Measurements from ENCODE around the gene CHMP4B. TPM values are rescaled to one million over a fixed set of nuclear protein-coding genes. Genes with fewer than 3 reads are reported as not detected.

The CHMP4B gene
- total and polyA plus RNA-seq, 5 donors from 2014 or later, result 3.1 to 49.0 (median 4.8) TPM

GRCh38 chr20:33861458-33861857 lies 50.3 kb downstream of the CHMP4B start:
- Mint-ChIP-seq H3K4me1 (peaks cover 16 to 35% (median 19%) of the 10 kb centered on the region in 4 donors), H3K4me3 (no peak overlapping the region), H3K9me3 (no peaks in the 10 kb centered on the region), H3K27me3 (no peaks in the 10 kb centered on the region), H3K27ac (peak overlapping the region in 1 of 3 donors; percentile 72), H3K36me3 (peaks cover 8% of the 10 kb centered on the region)
- Histone ChIP-seq H3K9me3 (ENCODE audit: control insufficient read depth in 2 of 2, low read length in 2 of 2) (no peaks in the 10 kb centered on the region), H3K36me3 (ENCODE audit: control insufficient read depth, insufficient read depth, low read length) (peaks cover 3% of the 10 kb centered on the region), H3K27me3 (ENCODE audit: control insufficient read depth, insufficient read depth, low read length) (no peaks in the 10 kb centered on the region), H3K27ac (ENCODE audit: insufficient read depth, low read length, poor library complexity, severe bottlenecking) (no peak overlapping the region), H3K4me1 (ENCODE audit: control insufficient read depth, insufficient read depth, low read length, poor library complexity, severe bottlenecking) (peaks cover 27% of the 10 kb centered on the region), H3K4me3 (ENCODE audit: low read depth, low read length) (no peak overlapping the region)
- no peak for ATAC-seq (ENCODE audit: low read depth in 2 of 2)
- no peak for DNase-seq

DNA sequence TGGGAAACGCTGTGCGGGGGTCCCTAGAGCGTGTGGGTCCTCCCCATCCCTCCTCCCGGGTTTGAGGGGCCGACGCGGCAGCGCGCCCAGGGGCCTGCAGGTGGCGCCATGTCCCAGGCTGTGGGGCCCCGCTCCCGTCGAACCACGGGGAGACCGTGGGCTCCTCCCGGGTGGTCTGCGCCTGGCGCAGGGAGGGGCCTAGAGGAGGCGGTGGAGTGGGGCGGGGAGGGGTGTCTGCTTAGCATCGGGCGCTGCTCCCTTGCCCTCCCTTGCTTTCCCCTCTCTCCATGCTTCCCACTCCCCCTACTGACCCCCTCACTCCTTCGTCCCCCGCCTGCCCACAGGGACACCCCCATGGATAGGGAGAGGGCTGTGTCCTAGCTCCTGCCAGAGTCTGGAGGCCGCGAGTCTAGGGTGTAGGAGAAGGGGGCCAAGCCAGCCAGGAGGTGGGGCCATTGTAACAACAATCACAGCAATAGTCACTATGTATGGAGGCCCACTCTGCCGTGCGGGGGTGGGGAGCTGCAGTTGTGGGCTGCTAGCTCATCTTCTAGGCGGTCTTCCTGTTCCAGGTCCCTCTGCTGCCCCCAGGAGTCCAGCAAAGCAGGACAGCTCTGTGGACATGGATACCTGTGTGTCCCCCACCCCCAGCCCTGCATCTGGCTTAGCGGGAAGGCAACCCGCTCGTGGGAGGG lies 51.7 kb downstream of the CHMP4B start:
- H3K9me3 Mint-ChIP-seq, result no peaks in the 10 kb centered on the region
- H3K4me3 ChIP-seq (ENCODE audit: low read depth, low read length), result no peak overlapping the region
- no peak overlapping the region for H3K4me3 Mint-ChIP-seq
- H3K27ac Mint-ChIP-seq, result no peak overlapping the region
- H3K27me3 Mint-ChIP-seq, result no peaks in the 10 kb centered on the region
- peaks cover 16 to 26% (median 18%) of the 10 kb centered on the region in 4 donors for H3K4me1 Mint-ChIP-seq
- H3K27me3 ChIP-seq (ENCODE audit: control insufficient read depth, insufficient read depth, low read length), result no peaks in the 10 kb centered on the region
- no peaks in the 10 kb centered on the region for H3K9me3 ChIP-seq (ENCODE audit: control insufficient read depth in 2 of 2, low read length in 2 of 2)
- no peak overlapping the region for H3K27ac ChIP-seq (ENCODE audit: insufficient read depth, low read length, poor library complexity, severe bottlenecking)
- no peaks in the 10 kb centered on the region for H3K36me3 ChIP-seq (ENCODE audit: control insufficient read depth, insufficient read depth, low read length)
- ATAC-seq (ENCODE audit: low read depth in 2 of 2), result no peak
- peaks cover 27% of the 10 kb centered on the region for H3K4me1 ChIP-seq (ENCODE audit: control insufficient read depth, insufficient read depth, low read length, poor library complexity, severe bottlenecking)
- H3K36me3 Mint-ChIP-seq, result peaks cover 4% of the 10 kb centered on the region
- peak in 2 of 3 donors; percentile 27 to 37 for DNase-seq

DNA sequence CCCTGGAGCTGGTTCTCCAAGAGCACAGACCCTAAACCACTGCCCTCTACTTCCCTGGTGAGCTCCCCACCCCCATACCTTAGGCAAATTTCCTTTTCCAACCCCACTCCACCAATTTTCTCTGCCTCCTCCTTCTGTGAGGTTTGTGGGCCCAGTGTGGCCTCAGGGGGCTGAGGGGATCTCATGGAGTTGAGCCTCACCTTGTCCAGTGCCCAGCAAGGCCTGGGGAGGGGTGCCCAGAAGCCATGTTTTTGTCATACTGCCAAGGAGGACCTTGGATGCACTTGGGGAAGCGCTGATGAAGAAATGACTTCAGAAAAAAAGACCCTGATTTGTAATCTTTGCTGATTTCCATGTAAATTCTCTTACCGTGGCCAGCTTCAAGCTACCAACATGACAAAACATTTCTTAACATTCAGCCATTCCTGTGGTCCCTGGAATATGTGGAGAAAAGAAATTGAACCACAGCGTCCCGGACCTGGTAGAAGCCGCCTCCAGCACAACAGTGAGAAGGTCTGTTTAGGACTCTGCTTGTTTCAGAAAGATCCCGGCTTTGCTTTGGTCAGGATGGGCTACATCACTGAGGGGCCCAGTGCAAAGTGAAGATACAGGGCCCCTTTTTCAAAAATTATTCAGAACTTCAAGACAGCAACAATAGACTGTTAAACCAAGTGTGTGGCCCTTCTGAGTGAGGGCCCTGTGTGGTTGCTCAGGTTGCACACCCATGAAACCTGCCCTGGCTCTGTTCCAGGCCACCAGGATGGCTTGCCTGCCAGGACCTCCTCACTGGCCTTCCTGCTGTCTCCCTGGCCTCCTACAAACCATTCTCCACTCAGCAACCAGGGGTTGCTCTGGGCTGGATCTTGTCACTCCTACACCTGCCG lies 52.5 kb downstream of the CHMP4B start:
- Mint-ChIP-seq H3K9me3 (no peaks in the 10 kb centered on the region), H3K27me3 (no peaks in the 10 kb centered on the region), H3K27ac (peak overlapping the region in 2 of 3 donors; percentile 9 to 60), H3K36me3 (no peaks in the 10 kb centered on the region), H3K4me3 (no peak overlapping the region), H3K4me1 (peaks cover 9 to 17% (median 11%) of the 10 kb centered on the region in 4 donors)
- H3K36me3 ChIP-seq (ENCODE audit: control insufficient read depth, insufficient read depth, low read length), result no peaks in the 10 kb centered on the region
- no peak for DNase-seq
- H3K9me3 ChIP-seq (ENCODE audit: control insufficient read depth in 2 of 2, low read length in 2 of 2), result no peaks in the 10 kb centered on the region
- H3K4me1 ChIP-seq (ENCODE audit: control insufficient read depth, insufficient read depth, low read length, poor library complexity, severe bottlenecking), result peaks cover 18% of the 10 kb centered on the region
- no peak overlapping the region for H3K27ac ChIP-seq (ENCODE audit: insufficient read depth, low read length, poor library complexity, severe bottlenecking)
- H3K27me3 ChIP-seq (ENCODE audit: control insufficient read depth, insufficient read depth, low read length), result no peaks in the 10 kb centered on the region
- H3K4me3 ChIP-seq (ENCODE audit: low read depth, low read length), result no peak overlapping the region
- no peak for ATAC-seq (ENCODE audit: low read depth in 2 of 2)

DNA sequence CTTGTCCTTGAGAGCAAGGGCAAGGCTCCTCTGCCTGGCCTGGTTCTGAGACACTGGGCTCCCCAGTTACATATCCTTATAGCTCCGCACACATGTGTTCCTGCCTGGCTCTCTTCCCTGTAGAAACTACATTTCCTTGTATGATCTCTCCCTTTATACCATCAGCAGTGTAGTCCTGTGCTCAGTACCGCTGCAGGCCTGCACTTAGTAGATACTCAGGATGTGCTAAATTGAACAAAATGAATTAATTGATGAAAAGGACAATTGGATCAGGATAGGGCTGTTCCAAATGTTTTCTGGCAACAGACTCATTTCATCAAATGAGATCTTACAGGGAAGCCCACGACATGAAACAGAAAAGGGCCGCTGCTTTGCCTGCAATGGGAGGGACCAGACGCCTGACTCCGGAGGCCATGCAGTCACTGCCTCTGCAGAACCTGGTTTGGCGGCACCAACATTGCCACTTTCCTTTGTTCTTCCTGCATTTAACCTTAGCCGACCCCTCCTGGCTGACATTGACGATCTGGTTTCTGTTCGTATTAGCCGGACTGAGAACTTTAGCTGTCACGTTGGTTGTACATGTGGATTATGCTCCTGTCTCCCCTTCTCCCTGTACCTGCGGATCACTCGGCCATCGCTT lies 53.3 kb downstream of the CHMP4B start:
- Mint-ChIP-seq H3K4me3 (no peak overlapping the region), H3K27ac (peak overlapping the region in 2 of 3 donors; percentile 9 to 52)
- ATAC-seq (ENCODE audit: low read depth in 2 of 2), result no peak

DNA sequence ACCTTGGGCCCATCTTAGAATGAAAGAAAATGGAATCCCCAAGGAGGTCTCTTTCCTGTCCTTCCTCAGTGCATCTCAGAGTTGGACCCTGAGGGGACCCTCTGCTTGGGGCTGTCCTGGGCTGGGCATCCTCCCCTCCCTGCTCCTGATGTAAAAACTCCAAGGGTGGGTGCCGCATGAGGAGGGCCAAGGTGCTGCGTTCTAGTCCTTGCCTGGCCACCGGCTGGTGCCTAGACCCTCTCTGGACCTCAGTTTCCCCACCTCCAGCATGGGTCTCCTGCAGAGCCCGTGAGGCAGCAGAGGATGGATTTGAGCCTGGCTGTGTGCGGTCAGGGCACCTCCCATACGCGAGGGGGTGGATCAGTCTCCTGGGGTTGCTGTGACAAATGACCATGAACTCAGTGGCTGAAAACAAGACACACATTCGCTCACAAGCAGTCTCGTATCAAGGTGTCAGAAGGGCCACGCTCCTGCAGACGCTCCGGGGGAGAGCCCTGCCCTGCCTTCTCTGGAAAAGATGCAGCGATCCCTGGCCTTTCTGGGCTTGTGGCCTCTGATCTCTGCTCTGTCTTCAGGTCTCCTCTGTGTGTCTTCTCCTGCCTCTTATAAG lies 54.7 kb downstream of the CHMP4B start:
- no peak overlapping the region for H3K4me3 ChIP-seq (ENCODE audit: low read depth, low read length)
- ATAC-seq (ENCODE audit: low read depth in 2 of 2) (no peak), DNase-seq (no peak)
- no peak overlapping the region for H3K27ac ChIP-seq (ENCODE audit: insufficient read depth, low read length, poor library complexity, severe bottlenecking)
- Mint-ChIP-seq H3K27me3 (no peaks in the 10 kb centered on the region), H3K9me3 (no peaks in the 10 kb centered on the region), H3K36me3 (no peaks in the 10 kb centered on the region), H3K4me3 (no peak overlapping the region), H3K27ac (no peak overlapping the region), H3K4me1 (peaks cover 0 to 3% (median 0%) of the 10 kb centered on the region in 4 donors)
- H3K9me3 ChIP-seq (ENCODE audit: control insufficient read depth in 2 of 2, low read length in 2 of 2), result no peaks in the 10 kb centered on the region
- no peaks in the 10 kb centered on the region for H3K36me3 ChIP-seq (ENCODE audit: control insufficient read depth, insufficient read depth, low read length)
- no peaks in the 10 kb centered on the region for H3K27me3 ChIP-seq (ENCODE audit: control insufficient read depth, insufficient read depth, low read length)
- peaks cover 4% of the 10 kb centered on the region for H3K4me1 ChIP-seq (ENCODE audit: control insufficient read depth, insufficient read depth, low read length, poor library complexity, severe bottlenecking)

More for the DNA sequence above, 53.3 kb downstream of the CHMP4B start:
- Histone ChIP-seq H3K36me3 (ENCODE audit: control insufficient read depth, insufficient read depth, low read length) (no peaks in the 10 kb centered on the region), H3K9me3 (ENCODE audit: control insufficient read depth in 2 of 2, low read length in 2 of 2) (no peaks in the 10 kb centered on the region), H3K4me3 (ENCODE audit: low read depth, low read length) (no peak overlapping the region), H3K4me1 (ENCODE audit: control insufficient read depth, insufficient read depth, low read length, poor library complexity, severe bottlenecking) (peaks cover 11% of the 10 kb centered on the region), H3K27ac (ENCODE audit: insufficient read depth, low read length, poor library complexity, severe bottlenecking) (no peak overlapping the region), H3K27me3 (ENCODE audit: control insufficient read depth, insufficient read depth, low read length) (no peaks in the 10 kb centered on the region)
- Mint-ChIP-seq H3K36me3 (no peaks in the 10 kb centered on the region), H3K4me1 (peaks cover 2 to 10% (median 3%) of the 10 kb centered on the region in 4 donors), H3K27me3 (no peaks in the 10 kb centered on the region), H3K9me3 (no peaks in the 10 kb centered on the region)
- no peak for DNase-seq

- Histone ChIP-seq H3K4me1 (ENCODE audit: control insufficient read depth, insufficient read depth, low read length, poor library complexity, severe bottlenecking) (peaks cover 4% of the 10 kb centered on the region), H3K36me3 (ENCODE audit: control insufficient read depth, insufficient read depth, low read length) (no peaks in the 10 kb centered on the region), H3K27ac (ENCODE audit: insufficient read depth, low read length, poor library complexity, severe bottlenecking) (no peak overlapping the region), H3K27me3 (ENCODE audit: control insufficient read depth, insufficient read depth, low read length) (no peaks in the 10 kb centered on the region), H3K9me3 (ENCODE audit: control insufficient read depth in 2 of 2, low read length in 2 of 2) (no peaks in the 10 kb centered on the region), H3K4me3 (ENCODE audit: low read depth, low read length) (no peak overlapping the region)
- Mint-ChIP-seq H3K4me1 (peaks cover 0 to 3% (median 0%) of the 10 kb centered on the region in 4 donors), H3K27ac (no peak overlapping the region), H3K36me3 (no peaks in the 10 kb centered on the region), H3K27me3 (no peaks in the 10 kb centered on the region), H3K9me3 (no peaks in the 10 kb centered on the region), H3K4me3 (peak overlapping the region in 1 of 4 donors; percentile 38)
- DNase-seq, result no peak
- no peak for ATAC-seq (ENCODE audit: low read depth in 2 of 2)
Observed at GRCh38 chr20:33866398-33867100, 55.4 kb downstream of the CHMP4B start.

GRCh38 chr20:33868042-33868441 lies 56.9 kb downstream of the CHMP4B start:
- Mint-ChIP-seq H3K9me3 (peaks cover 0 to 3% (median 0%) of the 10 kb centered on the region in 7 donors), H3K27me3 (no peaks in the 10 kb centered on the region), H3K4me1 (peaks cover 0 to 3% (median 0%) of the 10 kb centered on the region in 4 donors), H3K36me3 (no peaks in the 10 kb centered on the region), H3K4me3 (no peak overlapping the region), H3K27ac (no peak overlapping the region)
- Histone ChIP-seq H3K36me3 (ENCODE audit: control insufficient read depth, insufficient read depth, low read length) (no peaks in the 10 kb centered on the region), H3K4me3 (ENCODE audit: low read depth, low read length) (no peak overlapping the region), H3K4me1 (ENCODE audit: control insufficient read depth, insufficient read depth, low read length, poor library complexity, severe bottlenecking) (no peaks in the 10 kb centered on the region), H3K27me3 (ENCODE audit: control insufficient read depth, insufficient read depth, low read length) (no peaks in the 10 kb centered on the region), H3K9me3 (ENCODE audit: control insufficient read depth in 2 of 2, low read length in 2 of 2) (no peaks in the 10 kb centered on the region), H3K27ac (ENCODE audit: insufficient read depth, low read length, poor library complexity, severe bottlenecking) (no peak overlapping the region)
- ATAC-seq (ENCODE audit: low read depth in 2 of 2) (no peak), DNase-seq (no peak)
